Adrenal gland (tissue), 5 donors: Measurements from ENCODE around the gene MACO1.

Source experiments
- POLR2A ChIP-seq, 2 donors: fragments of 450-650 bp; IDR thresholded peaks; one replicate each; pipeline ENCODE4 v1.6.1; 2017; ENCODE audit warnings: antibody characterized with exemption in 2 of 2, mild to moderate bottlenecking in 2 of 2, moderate library complexity in 1 of 2
- TF ChIP-seq, protein P1 (sequence below), 6 experiments: fragments of 450-650 bp in 4 of 6; fragments of 200-600 bp in 2 of 6; sonication (generic) in 1 of 6; IDR thresholded peaks; 1 replicate in 5 of 6; 2 replicates in 1 of 6; pipeline versions ENCODE4 v1.5.1 to v1.8.0; 2016 to 2021; ENCODE audit warnings: antibody characterized with exemption in 6 of 6, mild to moderate bottlenecking in 2 of 6, moderate library complexity in 1 of 6
- donor health status: DM: no; HTN: no; CAD: no.

DNA sequence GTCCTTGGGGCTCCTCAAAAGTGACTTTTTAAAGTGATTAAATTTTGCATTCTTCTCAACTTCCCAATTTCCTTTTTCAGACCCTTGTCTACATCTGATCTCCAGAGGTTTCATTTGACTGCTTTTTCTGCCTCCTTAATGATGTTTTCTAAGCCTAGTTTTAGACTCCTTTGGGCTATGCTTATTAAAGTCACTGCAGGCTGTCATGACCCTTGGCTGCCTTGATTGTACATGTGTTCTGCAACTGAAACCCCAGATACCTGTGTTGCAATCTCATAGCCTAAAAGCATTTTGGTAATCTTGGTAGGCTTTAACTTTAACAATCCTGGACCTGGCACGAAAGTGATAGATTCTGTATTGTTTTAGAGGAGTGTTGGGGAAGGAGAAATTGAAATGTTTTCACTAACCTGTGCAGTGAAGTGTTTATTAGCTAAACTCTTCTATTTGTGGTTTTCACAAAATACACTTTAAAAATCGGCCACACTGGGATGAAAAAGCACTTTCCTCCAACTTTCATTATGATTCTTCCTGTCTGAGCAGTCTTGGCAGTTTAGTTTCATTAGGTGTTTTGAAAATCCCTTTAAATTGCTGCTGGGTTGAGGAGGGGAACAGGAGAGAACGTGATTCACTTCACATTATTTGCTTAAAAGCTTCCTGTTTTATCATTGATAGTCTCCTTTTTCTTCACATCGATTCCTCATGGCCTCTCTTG, 4.9 kb downstream of the MACO1 start:
- TF ChIP-seq, protein P1, sequence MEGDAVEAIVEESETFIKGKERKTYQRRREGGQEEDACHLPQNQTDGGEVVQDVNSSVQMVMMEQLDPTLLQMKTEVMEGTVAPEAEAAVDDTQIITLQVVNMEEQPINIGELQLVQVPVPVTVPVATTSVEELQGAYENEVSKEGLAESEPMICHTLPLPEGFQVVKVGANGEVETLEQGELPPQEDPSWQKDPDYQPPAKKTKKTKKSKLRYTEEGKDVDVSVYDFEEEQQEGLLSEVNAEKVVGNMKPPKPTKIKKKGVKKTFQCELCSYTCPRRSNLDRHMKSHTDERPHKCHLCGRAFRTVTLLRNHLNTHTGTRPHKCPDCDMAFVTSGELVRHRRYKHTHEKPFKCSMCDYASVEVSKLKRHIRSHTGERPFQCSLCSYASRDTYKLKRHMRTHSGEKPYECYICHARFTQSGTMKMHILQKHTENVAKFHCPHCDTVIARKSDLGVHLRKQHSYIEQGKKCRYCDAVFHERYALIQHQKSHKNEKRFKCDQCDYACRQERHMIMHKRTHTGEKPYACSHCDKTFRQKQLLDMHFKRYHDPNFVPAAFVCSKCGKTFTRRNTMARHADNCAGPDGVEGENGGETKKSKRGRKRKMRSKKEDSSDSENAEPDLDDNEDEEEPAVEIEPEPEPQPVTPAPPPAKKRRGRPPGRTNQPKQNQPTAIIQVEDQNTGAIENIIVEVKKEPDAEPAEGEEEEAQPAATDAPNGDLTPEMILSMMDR (IDR thresholded peaks at IDR 0.05), result no peak
- TF ChIP-seq POLR2A (IDR thresholded peaks at IDR 0.05), result no peak
